ENCODE measurements around the gene CUX1.

The CUX1 gene

DNA sequence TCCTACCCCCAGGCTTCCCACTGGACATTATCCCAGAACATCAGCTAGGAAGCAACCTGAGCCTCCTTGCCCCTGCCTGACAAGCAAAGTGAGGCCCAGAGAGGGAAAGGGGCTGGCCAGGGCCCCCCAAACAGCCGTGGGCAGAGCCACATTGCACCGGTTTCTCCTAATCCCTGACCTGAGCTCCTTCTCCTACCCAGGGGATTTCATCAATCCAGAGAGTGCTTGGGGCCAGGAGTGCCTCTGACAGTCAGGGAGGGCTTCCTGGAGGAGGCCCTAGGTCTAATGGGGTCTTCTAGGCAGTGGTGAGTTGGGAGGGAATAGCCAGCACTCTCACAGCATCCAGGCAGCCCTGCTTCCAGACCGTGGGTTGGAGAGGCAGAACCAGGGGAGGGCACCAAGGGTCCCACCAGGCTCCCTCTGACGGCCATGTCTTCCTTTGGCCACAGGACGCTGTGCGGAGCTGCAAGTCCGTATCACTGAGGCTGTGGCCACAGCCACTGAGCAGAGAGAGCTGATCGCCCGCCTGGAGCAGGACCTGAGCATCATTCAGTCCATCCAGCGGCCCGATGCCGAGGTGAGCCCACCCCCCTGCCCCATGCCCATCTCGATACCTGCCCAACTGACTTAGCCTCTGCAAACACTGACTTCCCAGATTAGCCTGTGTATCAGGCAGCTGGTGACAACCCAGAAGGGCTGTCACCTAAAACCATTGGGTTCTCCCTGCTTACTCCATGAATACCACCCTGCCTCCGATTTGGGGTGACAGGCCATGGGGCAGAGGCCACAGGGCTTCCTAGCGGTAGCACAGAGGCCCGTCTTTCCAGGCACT lies 455.7 kb downstream of the CUX1 start:
- TF ChIP-seq, protein P1, sequence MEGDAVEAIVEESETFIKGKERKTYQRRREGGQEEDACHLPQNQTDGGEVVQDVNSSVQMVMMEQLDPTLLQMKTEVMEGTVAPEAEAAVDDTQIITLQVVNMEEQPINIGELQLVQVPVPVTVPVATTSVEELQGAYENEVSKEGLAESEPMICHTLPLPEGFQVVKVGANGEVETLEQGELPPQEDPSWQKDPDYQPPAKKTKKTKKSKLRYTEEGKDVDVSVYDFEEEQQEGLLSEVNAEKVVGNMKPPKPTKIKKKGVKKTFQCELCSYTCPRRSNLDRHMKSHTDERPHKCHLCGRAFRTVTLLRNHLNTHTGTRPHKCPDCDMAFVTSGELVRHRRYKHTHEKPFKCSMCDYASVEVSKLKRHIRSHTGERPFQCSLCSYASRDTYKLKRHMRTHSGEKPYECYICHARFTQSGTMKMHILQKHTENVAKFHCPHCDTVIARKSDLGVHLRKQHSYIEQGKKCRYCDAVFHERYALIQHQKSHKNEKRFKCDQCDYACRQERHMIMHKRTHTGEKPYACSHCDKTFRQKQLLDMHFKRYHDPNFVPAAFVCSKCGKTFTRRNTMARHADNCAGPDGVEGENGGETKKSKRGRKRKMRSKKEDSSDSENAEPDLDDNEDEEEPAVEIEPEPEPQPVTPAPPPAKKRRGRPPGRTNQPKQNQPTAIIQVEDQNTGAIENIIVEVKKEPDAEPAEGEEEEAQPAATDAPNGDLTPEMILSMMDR (IDR thresholded peaks at IDR 0.05; ENCODE audit: control insufficient read depth, extremely low read depth, insufficient read depth) = no peak
- no peak overlapping the region for H3K4me3 ChIP-seq (ENCODE audit: low read depth, low read length)
- no peak for DNase-seq (ENCODE audit: low read depth)

- no peak overlapping the region for H3K4me3 ChIP-seq (ENCODE audit: low read depth, low read length)
- no peak for DNase-seq (ENCODE audit: low read depth)
- TF ChIP-seq, protein P1 (IDR thresholded peaks at IDR 0.05; ENCODE audit: control insufficient read depth, extremely low read depth, insufficient read depth) = no peak
Observed at GRCh38 chr7:102273749-102274712, 456.6 kb downstream of the CUX1 start.

DNA sequence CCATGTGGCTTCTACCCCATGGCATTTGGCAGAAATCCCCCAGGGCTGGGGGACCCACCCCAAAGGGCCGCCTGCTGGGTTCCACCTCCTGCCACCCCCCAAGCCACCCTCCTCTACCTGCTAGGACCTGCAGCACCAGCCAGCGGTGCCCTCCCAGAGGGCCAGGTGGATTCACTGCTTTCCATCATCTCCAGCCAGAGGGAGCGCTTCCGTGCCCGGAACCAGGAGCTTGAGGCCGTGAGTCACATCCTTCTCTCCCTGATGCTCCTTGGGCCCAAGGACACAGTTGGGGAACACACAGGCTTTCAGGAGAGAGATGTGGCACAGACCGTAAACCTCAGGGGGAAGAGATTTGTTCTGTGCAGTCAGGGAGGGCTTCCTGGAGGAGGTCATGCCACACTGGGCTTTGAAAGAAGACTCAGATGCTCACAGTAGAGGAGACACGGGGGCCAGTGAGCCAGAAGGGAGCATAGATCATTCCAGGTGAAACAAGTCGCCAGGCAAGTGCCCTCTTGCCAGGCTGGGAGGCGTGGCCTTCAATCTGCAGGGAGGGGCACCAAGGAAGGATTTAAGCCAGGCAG lies 457.8 kb downstream of the CUX1 start:
- H3K4me3 ChIP-seq (ENCODE audit: low read depth, low read length) = no peak overlapping the region
- TF ChIP-seq, protein P1 (IDR thresholded peaks at IDR 0.05; ENCODE audit: control insufficient read depth, extremely low read depth, insufficient read depth) = no peak
- DNase-seq (ENCODE audit: low read depth) = no peak

DNA sequence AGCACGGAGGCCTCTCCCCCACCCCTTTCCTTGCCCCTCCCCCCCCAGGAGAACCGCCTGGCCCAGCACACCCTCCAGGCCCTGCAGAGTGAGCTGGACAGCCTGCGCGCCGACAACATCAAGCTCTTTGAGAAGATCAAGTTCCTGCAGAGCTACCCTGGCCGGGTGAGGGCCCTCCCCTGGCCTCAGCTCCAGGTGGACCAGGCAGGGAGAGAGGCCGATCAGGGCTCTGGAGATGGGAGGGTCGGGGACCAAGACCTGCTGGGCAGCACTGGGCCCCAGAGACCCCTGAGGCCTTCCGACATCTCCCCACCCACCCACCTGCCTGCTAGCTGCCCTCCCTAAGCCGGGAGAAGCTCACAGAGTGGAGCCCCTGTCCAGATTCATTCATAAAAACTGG lies 460.5 kb downstream of the CUX1 start:
- TF ChIP-seq, protein P1 (IDR thresholded peaks at IDR 0.05; ENCODE audit: control insufficient read depth, extremely low read depth, insufficient read depth) = no peak
- no peak overlapping the region for H3K4me3 ChIP-seq (ENCODE audit: low read depth, low read length)
- DNase-seq (ENCODE audit: low read depth) = no peak

DNA sequence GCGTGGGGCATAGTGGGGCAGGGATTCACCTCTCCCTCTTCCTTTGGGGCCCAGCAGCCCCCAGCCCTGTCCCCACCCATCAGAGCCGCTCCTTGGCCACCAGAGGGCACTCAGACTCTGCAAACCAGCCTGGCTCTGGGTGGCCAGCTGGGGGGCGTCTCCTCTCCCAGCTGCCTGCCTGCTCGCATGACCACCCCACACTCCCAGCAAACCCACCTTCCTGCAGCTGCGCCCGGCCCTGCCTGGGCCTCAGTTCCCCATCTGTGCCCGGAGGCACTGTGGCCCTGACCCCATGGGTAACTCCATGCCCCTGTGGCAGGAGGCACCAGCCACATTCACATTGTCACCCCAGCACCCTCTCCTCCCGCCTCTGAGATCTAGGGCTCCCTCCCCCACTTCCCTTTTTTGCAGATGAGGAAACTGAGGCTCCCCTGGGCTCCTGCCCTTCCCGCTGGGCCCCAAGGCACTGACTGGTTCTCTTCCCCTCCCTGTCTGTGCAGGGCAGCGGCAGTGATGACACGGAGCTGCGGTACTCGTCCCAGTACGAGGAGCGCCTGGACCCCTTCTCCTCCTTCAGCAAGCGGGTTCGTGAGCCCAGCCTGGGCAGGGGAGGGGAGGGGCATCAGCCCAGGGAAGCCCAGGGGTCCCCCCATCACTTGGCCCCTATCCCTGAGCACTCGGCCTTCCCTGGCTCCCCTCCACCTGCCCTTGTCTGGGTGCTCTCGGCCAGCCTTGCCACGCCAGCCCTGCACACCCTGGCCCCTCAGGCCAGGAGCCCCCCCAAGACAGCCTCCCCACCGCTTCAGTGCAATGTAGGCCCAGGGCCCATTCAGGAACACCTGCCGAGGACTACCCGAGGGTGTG lies 462.3 kb downstream of the CUX1 start:
- no peak overlapping the region for H3K4me3 ChIP-seq (ENCODE audit: low read depth, low read length)
- DNase-seq (ENCODE audit: low read depth) = no peak
- TF ChIP-seq, protein P1 (IDR thresholded peaks at IDR 0.05; ENCODE audit: control insufficient read depth, extremely low read depth, insufficient read depth) = peak; percentile 84

DNA sequence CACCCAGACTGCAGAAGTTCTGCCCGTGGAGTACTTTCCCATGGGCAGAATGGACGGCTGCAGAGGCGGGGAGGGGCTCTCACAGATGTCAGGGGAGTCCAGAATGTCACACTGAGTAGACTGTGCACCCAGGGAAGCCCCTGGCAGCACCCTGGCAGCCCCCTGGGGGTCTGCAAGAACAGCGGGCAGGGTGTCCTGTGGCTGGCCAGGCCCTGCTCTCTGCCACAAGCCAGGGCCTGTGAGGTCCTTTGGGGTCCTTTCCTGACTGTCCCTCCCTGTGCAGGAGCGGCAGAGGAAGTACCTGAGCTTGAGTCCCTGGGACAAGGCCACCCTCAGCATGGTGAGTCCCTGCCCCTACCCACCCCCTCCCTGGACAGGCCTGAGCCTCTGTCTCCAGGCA lies 463.1 kb downstream of the CUX1 start:
- no peak overlapping the region for H3K4me3 ChIP-seq (ENCODE audit: low read depth, low read length)
- DNase-seq (ENCODE audit: low read depth) = no peak
- TF ChIP-seq, protein P1 (IDR thresholded peaks at IDR 0.05; ENCODE audit: control insufficient read depth, extremely low read depth, insufficient read depth) = no peak
